T-helper 2 cell treated with Interferon-gamma antibody and Interleukin-4, amounts not matched to agents 5 μg/mL and 100 μg/mL, for 36 hours (primary cell): ENCODE measurements around the gene R3HDM2.

Experiments used
- DNase-seq: peaks from one replicate; pipeline ENCODE4 v3.0.0; 2021; ENCODE audit warnings: low spot score
- H3K27ac Mint-ChIP-seq: one replicate; pipeline ENCODE4 v1.8.0; 2021; ENCODE audit warnings: mild to moderate bottlenecking, mixed read lengths
- H3K27me3 Mint-ChIP-seq: one replicate; pipeline ENCODE4 v1.8.0; 2021; ENCODE audit warnings: low read depth, mixed read lengths
- H3K36me3 Mint-ChIP-seq: one replicate; pipeline ENCODE4 v1.8.0; 2021; ENCODE audit warnings: low read depth, mixed read lengths
- H3K4me1 Mint-ChIP-seq: one replicate; pipeline ENCODE4 v1.8.0; 2021; ENCODE audit warnings: low read depth, mixed read lengths
- H3K4me3 Mint-ChIP-seq: one replicate; pipeline ENCODE4 v1.8.0; 2022; ENCODE audit warnings: mild to moderate bottlenecking, moderate library complexity, mixed read lengths
- H3K9me3 Mint-ChIP-seq: one replicate; pipeline ENCODE4 v1.8.0; 2021; ENCODE audit warnings: mixed read lengths

Gene R3HDM2

GRCh38 chr12:57219993-57220754 lies 210.7 kb downstream of the R3HDM2 start:
- Mint-ChIP-seq H3K27ac (no peak overlapping the region), H3K36me3 (no peaks in the 10 kb centered on the region), H3K27me3 (peaks cover 79% of the 10 kb centered on the region), H3K9me3 (no peaks in the 10 kb centered on the region), H3K4me3 (no peak overlapping the region), H3K4me1 (peaks cover 27% of the 10 kb centered on the region)
- no peak for DNase-seq

DNA sequence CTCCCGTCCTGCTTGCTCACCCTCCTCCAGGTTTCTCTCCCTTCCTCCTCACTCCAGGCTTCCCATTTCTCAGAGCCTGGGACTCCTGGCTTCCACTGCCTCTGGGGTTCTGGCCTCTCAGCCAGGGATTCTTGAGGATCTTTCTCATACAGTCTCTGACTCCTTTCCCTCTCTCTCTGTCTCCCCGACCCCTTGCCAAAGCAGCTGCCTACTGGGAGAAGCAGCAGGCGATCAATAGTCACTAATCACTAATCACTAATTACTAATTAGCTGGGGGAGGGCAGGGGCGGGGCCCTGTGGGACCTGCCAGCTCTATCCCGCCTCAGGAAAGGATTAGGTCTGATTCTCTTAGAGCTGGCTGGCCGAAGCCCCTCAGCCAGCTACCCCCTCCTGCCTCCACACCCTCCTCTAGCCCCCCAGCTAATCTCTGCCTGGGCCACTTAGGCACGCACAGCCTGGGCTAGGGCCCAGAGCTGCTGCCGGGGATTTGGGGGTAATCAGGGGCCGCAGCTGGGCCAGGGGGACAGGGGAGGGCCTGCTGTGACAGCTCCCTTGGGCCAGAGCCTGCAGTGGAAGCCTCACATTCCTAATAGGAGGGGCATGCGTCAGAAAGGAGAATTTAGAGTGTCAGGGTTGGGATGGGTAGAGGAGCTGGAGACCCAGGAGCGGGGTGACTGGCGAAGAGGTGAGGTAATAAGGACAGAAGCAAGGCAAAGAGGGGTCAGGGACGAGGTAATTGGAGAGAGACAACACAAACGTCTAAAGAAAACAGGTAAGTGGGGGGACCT lies 211.4 kb downstream of the R3HDM2 start:
- Mint-ChIP-seq H3K36me3 (no peaks in the 10 kb centered on the region), H3K9me3 (no peaks in the 10 kb centered on the region), H3K4me1 (peaks cover 30% of the 10 kb centered on the region), H3K27ac (no peak overlapping the region), H3K27me3 (peaks cover 82% of the 10 kb centered on the region), H3K4me3 (no peak overlapping the region)
- no peak for DNase-seq

- no peak for DNase-seq
- Mint-ChIP-seq H3K9me3 (no peaks in the 10 kb centered on the region), H3K27ac (no peak overlapping the region), H3K27me3 (peaks cover 85% of the 10 kb centered on the region), H3K4me3 (no peak overlapping the region), H3K36me3 (no peaks in the 10 kb centered on the region), H3K4me1 (peaks cover 37% of the 10 kb centered on the region)
Measured at GRCh38 chr12:57218030-57218853, 212.6 kb downstream of the R3HDM2 start.

- Mint-ChIP-seq H3K4me3 (peak overlapping the region; percentile 88), H3K27me3 (peaks cover 75% of the 10 kb centered on the region), H3K36me3 (no peaks in the 10 kb centered on the region), H3K27ac (no peak overlapping the region), H3K4me1 (peaks cover 34% of the 10 kb centered on the region), H3K9me3 (no peaks in the 10 kb centered on the region)
- no peak for DNase-seq
Measured at GRCh38 chr12:57216921-57217879, 213.6 kb downstream of the R3HDM2 start.

DNA sequence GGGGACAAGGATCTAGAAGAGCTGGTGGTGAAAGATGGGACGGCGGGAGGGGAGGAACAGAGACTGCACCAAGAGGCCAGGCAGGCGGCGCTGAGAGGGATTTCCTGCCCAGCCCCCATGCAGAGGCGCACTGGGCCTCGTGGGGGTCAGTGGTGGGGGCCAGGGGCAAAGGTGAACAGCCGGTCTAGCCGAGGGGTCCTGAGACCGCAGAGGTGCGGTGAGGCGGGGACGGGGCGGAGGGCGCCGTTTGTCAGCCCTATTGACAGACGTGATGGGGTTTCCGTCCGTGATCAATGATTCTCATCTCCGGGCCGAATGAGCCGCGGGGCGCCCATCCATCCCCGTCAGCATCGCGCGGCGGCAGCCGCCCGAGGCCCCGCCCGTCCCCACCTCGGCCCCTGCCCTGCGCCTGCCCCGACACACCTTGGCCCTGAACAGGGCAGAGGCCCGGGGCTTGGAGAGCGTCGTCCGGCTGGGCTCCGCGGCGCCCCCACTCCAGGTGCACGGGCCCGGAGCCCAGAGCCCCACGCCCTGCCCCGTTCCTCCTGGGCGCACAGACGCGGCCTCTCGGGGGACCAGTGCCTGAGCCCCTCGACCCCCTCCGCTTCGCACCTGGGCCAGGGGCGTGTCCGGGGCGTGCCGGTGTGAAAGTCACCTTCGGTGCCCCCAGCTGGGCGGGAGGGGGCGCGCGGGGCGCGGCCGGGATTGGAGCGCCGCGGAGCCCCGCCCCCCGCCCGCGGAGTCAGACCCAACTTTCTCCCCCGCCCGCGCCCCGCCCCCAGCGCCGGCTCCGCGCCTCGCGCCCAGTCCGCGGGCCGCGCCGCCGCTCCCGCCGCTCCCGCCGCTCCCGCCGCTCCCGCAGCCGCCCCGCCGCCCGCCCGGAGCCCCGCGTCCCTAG lies 214.6 kb downstream of the R3HDM2 start, which contains the start of gene NXPH4:
NXPH4 (plus strand) TSS at position 781 of the 898 bp plus-strand sequence. CDS start 176 bp downstream, outside the sequence.
- Mint-ChIP-seq H3K27me3 (peaks cover 67% of the 10 kb centered on the region), H3K4me1 (peaks cover 34% of the 10 kb centered on the region), H3K27ac (peak within 1 kb of the TSS; percentile 53), H3K4me3 (peak within 1 kb of the TSS; percentile 88), H3K9me3 (no peaks in the 10 kb centered on the region), H3K36me3 (no peaks in the 10 kb centered on the region)
- DNase-seq = peak; percentile 48

DNA sequence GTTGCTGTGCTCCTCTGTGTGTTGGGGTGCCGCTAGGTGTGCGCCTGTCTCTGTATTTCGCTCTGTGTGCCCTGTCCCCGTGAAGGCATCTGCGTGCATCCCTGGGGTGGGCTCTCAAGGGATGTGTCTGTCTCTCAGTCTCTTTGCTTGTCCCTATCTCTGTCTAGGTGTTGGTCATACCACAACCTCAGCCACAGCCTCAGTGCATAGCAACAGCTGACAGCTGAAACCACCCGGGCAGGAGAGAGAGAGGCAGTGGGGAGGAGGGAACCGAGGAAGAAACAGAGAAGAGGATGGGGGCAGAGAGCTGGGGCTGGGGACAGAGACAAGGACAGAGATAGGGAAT lies 215.2 kb downstream of the R3HDM2 start:
- Mint-ChIP-seq H3K27me3 (peaks cover 61% of the 10 kb centered on the region), H3K4me1 (peaks cover 29% of the 10 kb centered on the region), H3K36me3 (no peaks in the 10 kb centered on the region), H3K27ac (peak overlapping the region; percentile 53), H3K4me3 (peak overlapping the region; percentile 78), H3K9me3 (no peaks in the 10 kb centered on the region)
- no peak for DNase-seq

DNA sequence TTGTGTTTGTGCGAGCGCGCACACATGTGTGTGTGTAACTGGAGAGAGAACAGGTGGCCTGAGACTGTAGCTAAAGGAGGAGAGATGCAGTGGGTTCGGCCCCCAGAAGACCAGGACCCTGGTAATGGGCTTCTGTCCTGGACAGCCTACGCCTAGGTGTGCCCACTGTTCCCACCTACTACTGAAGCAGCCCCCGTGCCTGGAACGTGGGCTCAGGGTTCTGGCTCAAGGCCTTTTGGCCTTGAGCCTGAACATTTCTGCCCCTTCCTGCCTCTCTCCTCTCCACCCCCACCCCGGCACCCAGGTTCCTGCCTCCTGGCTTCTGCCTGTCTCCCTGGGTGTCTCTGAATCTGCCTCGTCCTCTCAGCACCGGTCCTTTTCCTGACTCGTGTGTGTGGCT lies 215.8 kb downstream of the R3HDM2 start:
- no peak overlapping the region for H3K27ac Mint-ChIP-seq
- H3K4me1 Mint-ChIP-seq = peaks cover 29% of the 10 kb centered on the region
- peak overlapping the region; percentile 37 for H3K4me3 Mint-ChIP-seq
- H3K27me3 Mint-ChIP-seq = peaks cover 58% of the 10 kb centered on the region
- no peak for DNase-seq
- H3K9me3 Mint-ChIP-seq = no peaks in the 10 kb centered on the region
- no peaks in the 10 kb centered on the region for H3K36me3 Mint-ChIP-seq

DNA sequence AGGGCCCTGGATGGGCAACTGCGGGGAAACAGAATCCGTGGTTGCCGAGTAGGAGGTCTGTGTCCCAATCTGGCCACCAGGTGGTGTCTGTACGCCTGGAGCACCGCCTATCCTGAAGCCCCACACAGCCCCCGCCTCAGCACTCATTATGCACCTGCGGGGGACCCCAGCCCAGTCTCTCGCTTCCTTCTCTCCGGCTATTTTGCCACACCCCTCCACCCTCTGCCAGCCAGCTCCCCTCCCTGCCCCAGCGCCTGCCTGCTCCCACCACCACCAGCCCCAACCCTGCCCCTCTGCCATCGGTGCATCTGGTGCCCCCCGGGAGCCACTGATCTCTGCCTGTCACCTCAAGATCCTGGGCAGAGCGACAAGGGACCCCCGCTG lies 216.5 kb downstream of the R3HDM2 start:
- H3K4me1 Mint-ChIP-seq = peaks cover 29% of the 10 kb centered on the region
- H3K27me3 Mint-ChIP-seq = peaks cover 53% of the 10 kb centered on the region
- H3K9me3 Mint-ChIP-seq = no peaks in the 10 kb centered on the region
- peak overlapping the region; percentile 37 for H3K4me3 Mint-ChIP-seq
- H3K36me3 Mint-ChIP-seq = no peaks in the 10 kb centered on the region
- no peak overlapping the region for H3K27ac Mint-ChIP-seq
- peak; percentile 63 for DNase-seq

DNA sequence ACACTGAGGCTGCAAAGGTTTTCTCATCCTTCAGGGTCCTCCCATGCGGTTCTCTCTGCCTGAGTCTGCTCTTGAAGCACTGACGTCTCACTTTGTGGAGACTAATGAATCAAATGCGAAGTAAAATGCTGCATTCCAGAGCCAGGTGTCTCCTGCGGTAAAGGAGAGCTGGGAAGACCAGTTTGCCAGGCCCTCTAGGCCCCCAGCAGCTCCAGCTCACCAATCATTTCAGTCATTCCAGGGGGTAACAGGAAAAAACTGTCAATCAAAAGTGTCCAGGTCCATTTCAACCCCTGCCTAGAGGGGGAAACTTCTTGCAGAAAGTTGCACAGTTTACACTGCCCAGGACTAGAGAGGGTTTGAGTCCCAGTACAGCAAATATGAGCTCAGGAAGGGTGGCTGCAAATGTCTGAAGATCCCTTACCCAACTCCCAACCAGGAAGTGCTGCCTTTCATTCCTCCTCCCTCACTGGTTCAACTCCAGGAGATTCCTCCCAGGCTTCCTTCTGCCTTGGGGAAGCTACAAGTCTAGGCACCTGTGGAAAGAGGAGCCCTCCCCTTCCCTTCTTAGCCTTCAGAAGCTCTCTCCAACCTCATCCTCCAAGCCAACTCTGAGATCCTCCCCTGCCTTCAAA lies 217.0 kb downstream of the R3HDM2 start:
- H3K4me3 Mint-ChIP-seq = no peak overlapping the region
- H3K27ac Mint-ChIP-seq = no peak overlapping the region
- no peaks in the 10 kb centered on the region for H3K9me3 Mint-ChIP-seq
- no peaks in the 10 kb centered on the region for H3K36me3 Mint-ChIP-seq
- H3K4me1 Mint-ChIP-seq = peaks cover 29% of the 10 kb centered on the region
- DNase-seq = no peak
- H3K27me3 Mint-ChIP-seq = peaks cover 48% of the 10 kb centered on the region

DNA sequence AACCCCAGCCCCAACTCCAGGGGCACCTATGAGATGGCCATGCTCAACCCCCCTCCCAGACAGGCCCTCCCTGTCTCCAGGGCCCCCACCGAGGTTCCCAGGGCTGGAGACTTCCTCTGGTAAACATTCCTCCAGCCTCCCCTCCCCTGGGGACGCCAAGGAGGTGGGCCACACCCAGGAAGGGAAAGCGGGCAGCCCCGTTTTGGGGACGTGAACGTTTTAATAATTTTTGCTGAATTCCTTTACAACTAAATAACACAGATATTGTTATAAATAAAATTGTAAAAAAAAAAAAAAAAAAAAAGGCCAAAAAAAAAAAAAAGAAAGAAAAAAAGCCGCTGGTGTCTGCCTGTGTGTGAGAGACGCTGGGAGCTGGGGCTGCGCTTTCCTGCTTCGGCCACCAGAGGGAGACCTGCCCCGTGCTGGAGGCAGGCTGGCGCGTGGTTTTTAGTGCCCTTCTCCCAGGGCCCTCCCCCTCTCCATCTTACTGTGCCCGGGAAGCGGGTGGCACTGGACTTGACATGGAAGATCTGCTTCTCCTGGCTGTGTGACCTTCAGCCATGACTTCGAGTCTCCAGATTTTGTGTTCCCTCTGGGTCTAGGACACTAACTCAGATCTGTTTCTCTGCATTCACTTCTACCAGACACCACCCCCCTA lies 217.7 kb downstream of the R3HDM2 start:
- peak; percentile 74 for DNase-seq
- Mint-ChIP-seq H3K27me3 (peaks cover 41% of the 10 kb centered on the region), H3K9me3 (no peaks in the 10 kb centered on the region), H3K27ac (no peak overlapping the region), H3K4me3 (no peak overlapping the region), H3K36me3 (no peaks in the 10 kb centered on the region), H3K4me1 (peaks cover 29% of the 10 kb centered on the region)

DNA sequence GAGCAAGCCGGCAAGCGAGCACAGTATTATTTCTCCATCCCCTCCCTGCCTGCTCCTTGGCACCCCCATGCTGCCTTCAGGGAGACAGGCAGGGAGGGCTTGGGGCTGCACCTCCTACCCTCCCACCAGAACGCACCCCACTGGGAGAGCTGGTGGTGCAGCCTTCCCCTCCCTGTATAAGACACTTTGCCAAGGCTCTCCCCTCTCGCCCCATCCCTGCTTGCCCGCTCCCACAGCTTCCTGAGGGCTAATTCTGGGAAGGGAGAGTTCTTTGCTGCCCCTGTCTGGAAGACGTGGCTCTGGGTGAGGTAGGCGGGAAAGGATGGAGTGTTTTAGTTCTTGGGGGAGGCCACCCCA lies 218.2 kb downstream of the R3HDM2 start:
- DNase-seq = no peak
- H3K36me3 Mint-ChIP-seq = no peaks in the 10 kb centered on the region
- H3K27ac Mint-ChIP-seq = no peak overlapping the region
- H3K27me3 Mint-ChIP-seq = peaks cover 36% of the 10 kb centered on the region
- H3K9me3 Mint-ChIP-seq = no peaks in the 10 kb centered on the region
- H3K4me1 Mint-ChIP-seq = peaks cover 29% of the 10 kb centered on the region
- H3K4me3 Mint-ChIP-seq = no peak overlapping the region
